ENCODE data around the gene ZBTB20.
"Not testable (repeated sequence)": the region's sequence is repeated elsewhere in the genome, so short reads cannot be mapped to it uniquely, and the experiment has no call there.

Gene ZBTB20

DNA sequence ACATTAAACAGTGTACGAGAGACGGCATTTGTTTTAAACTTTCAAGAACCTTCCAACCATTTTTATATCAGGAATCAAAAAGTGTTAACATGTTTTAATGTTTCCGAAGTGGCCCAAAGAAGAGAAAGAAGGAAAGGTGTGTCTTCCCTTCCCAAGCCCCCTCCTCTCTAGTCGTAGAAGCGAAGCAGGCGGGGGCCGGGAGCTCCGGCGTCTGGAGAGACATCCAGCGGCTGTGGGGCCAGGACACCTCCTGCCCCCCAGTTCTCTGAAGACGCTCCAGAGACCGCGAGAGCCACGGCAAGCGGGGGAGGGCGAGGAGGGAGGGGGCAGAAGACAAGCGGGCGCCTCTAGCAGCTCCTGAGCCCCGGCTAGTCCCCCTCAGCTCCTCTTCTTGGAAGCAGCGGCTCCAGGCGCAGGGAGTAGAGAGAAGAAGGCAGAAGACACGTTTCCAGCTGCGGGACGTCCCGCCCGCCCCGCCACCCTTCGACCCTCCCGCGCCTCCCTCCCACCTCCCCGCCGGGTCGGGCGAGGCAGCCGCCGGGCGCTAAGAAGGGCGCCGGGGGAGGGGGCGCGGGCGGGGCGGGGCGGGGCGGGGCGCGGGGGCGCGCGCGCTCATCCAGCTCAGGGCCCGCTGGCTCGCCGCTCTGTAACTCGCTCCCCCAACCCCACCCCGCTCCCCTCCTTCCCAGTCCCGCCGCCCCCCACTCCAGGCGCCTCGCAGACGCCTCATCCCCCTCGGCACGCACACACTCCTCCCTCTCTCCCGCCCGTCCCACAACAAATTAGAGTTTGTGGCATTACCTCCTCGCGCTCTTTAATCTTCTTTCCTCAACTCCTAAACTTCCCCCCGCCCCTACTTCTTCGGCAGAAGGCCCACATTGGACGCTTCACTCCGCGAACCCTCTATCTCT, at the start of gene ZBTB20:
Gene ZBTB20, minus strand, starts transcription at position 871 of the 911 bp plus-strand sequence.
- peak; percentile 69 for DNase-seq

- no peak for DNase-seq
These were observed 47.4 kb upstream of the ZBTB20 start for GRCh38 chr3:115194476-115194875.

DNA sequence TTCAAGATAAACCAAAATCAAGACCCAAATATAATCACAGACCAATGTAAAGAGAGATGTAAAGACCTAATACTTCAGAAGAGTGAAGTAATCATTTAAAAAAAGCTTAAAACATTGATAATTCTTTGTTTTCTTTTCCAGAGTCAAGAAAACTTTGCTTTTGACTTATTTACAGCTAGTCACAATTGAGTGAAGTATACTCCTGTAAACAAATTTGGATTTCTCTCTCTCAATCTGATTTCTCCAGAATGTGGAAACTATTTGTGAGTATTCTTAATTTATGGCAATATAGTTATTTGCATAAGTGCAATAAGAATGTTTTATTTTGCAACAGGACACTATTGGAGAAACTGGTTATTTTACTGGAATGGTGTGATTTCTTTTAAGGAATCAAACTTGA, 43.7 kb upstream of the ZBTB20 start:
- DNase-seq: no peak

DNA sequence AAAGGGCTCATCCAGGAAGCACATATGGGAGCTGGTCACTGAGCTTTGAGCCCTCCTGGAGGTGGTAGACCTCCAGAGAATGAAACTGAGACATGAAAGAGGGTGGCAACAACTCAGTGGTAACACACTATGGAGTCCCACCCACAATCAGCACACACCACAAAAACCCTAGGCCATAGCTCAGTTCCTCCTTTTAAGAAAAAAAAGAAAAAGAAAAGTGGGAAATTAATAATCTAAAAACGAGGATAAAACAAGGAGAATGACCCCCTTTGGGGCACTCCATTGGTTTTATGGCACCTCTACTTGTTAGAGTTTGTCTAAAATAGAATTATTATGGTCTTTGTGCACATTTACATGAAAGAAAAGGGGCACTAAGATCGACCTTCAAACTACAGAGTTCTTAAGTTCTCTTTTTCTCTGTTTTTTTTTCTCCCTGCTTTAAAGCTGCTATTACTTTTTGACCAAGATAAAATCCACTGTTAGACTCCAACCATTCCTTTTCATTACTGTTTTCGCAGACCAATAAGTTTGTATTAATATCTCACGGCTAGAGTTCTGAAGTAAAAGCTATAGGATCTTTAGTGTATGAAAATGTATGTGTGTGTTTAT, 40.2 kb upstream of the ZBTB20 start:
- DNase-seq: no peak

- no peak for DNase-seq
These were observed 39.5 kb upstream of the ZBTB20 start for GRCh38 chr3:115186351-115187148.

DNA sequence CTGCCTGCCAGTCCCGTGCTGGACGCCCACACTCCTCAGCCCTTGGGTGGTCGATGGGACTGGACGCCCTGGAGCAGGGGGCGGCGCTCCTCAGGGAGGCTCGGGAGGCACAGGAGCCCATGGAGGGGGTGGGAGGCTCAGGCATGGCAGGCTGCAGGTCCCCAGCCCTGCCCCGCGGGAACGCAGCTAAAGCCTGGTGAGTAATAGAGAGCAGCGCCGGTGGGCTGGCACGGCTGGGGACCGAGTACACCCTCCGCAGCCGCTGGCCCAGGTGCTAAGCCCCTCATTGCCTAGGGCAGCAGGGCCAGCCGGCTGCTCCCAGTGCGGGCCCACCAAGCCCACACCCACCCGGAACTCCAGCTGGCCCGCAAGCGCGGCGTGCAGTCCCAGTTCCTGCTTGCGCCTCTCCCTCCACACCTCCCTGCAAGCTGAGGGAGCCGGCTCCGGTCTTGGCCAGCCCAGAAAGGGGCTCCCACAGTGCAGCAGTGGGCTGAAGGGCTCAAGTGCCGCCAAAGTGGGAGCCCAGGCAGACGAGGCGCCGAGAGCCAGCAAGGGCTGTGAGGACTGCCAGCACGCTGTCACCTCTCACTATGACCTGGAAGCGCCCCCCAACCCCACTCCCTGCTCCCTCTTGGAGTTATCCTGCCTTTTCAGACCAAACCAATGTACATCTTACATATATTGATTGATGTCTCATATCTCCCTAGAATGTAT, 37.9 kb upstream of the ZBTB20 start:
- not testable (repeated sequence) for DNase-seq

DNA sequence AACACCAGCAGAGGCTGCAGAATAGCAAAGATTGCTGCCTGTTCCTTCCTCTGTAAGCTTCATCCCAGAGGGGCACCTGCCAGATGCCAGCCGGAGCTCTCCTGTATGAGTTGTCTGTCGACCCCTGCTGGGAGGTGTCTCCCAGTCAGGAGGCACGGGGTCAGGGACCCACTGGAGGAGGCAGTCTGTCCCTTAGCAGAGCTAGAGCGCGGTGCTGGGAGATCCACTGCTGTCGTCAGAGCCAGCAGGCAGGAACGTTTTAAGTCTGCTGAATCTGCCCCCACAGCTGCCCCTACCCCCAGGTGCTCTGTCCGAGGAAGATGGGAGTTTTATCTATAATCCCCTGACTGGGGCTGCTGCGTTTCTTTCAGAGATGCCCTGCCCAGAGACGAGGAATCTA, 31.8 kb upstream of the ZBTB20 start:
- DNase-seq: not testable (repeated sequence)

GRCh38 chr3:115169808-115170207, 22.7 kb upstream of the ZBTB20 start:
- no peak for DNase-seq

DNA sequence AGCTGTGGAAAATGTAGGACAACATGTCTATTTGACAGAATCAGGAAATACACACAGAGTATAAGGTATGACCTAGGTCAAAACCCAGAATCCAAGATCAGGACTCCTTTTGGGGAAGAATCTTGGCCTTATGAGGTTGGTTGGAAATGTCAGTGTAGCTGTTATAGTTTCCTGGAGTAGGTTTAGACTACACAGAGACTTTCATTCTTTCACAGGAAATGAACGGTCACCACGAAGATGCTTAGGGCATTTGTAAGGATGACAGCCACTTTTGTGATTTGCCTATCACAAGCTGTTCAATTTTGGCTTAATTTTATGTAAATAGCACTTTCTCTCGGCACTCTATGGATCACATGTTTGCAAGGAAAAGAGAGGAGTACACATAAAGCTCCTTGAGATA, 18.6 kb upstream of the ZBTB20 start:
- no peak for DNase-seq

DNA sequence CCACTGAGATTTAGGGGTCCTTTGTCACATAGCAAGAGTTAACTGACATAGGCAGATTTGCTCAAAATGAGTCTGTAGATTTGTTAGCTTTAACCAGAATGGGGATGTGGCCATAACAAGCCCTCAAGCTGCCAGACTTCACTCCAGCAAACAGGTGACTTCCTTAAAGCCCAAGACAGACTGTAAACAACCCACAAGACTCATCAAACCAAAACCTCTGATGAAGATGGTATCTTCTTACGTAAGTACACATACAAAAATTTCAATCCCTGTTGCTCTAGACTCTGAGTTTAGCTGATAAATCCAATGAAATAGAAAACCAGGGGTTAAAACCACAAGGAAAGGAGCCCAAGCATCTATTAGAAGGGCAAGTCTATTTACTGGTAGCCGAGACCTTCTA, 18.2 kb upstream of the ZBTB20 start:
- DNase-seq: no peak

DNA sequence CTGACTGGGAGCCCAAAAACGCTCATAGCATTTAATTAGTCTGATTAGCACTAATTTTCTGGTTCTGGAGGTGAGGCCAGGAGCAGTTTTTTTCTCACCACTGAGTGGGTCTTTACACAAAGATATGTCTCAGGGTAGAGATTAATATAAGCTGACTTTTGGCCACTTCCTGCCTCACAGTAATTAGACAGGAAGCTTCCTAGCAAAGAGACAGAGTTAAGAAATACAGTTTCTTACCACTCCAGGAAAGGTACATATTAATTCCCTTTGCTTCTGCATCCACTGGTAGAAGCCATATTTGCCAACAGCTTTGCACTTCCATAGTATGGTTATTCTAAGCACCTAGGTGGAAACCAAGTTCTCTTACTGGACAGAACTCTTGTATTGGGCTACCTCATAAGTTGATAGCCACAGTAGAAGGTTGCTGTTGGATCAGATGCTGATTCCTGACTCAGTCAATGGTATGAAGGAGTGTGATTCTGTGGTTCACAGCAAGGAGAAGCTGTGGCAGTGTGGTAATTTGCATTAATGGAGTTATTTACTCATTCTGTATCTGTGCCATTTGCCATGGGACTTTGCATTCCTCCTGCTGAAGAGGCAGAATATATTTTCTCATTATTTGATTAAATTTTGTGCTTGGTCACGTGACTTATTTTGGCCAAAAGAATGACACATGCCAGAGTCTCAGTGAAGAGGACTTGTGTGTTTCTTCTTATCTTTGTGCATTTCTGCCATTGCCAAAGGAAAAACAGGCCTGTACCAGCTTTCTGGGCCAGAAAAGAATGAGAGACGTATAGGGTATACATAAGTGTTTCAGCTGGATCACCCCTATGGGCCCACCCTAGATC, 17.5 kb upstream of the ZBTB20 start:
- DNase-seq: no peak

GRCh38 chr3:115162759-115163158, 15.7 kb upstream of the ZBTB20 start:
- DNase-seq: no peak

DNA sequence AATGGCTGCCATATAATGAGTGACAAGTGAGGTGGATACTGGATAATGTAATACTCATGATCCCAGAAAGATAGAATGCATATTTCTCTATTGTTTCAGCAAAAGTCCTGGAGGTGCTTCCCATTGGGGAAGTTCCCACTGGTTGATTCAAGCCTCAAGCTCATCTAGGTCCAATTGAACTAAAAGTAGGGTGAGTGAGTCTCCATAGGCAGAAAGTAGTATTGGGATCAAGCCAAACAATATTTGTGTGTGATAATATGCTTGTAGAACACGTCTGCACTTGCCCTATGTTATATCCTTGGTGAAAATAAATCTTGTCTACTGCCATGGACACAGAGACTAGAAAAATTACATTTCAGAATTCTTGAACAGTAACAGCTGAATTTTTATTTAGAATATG, 14.8 kb upstream of the ZBTB20 start:
- DNase-seq: no peak

- DNase-seq: no peak
These were observed 14.2 kb upstream of the ZBTB20 start for GRCh38 chr3:115161168-115161834.

DNA sequence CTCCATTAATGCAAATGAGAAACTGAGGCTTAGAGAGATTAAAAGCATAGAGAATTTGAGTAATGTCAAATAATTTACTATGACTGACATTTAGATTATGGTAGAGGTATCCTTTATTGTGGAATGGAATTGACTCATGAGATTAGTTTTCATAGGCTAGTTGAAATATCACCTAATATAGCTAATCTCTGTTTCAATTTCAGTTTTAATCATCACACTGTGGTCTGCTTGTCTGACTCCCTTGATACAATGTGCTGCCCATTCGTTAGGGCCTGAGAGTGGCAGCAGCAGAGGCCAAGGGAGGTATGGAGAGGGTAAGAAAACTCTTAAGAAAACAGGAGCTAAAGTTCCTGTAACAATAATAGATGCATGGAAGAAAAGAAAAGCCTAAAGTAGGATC, 13.2 kb upstream of the ZBTB20 start:
- no peak for DNase-seq

DNA sequence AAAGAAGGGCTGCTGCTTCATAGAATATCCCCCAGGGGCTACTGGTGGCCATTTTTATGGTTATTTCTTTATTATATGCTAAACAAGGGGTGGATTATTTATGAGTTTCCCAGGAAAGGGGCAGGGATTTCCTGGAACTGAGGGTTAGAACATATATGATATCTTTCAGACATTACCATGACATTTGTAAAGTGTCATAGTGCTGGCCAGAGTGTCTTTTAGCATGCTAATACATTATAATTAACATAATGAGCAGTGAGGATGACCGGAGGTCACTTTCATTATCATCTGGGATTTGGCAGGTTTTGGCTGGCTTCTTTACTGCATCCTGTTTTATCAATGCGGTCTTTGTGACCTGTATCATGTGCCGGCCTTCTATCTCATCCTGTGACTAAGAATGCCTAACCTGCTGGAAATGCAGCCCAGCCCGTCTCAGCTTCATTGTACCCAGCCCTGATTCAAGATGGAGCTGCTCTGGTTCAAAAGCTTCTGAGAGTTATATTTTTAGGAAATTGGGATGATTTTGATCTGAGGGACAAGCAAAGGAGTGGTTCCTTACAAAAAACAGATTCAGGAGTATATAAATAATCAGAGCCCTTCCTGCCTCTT, 9.1 kb upstream of the ZBTB20 start:
- no peak for DNase-seq

- no peak for DNase-seq
These were observed 7.5 kb upstream of the ZBTB20 start for GRCh38 chr3:115154611-115155010.

- no peak for DNase-seq
These were observed 4.8 kb upstream of the ZBTB20 start for GRCh38 chr3:115151921-115152320.

DNA sequence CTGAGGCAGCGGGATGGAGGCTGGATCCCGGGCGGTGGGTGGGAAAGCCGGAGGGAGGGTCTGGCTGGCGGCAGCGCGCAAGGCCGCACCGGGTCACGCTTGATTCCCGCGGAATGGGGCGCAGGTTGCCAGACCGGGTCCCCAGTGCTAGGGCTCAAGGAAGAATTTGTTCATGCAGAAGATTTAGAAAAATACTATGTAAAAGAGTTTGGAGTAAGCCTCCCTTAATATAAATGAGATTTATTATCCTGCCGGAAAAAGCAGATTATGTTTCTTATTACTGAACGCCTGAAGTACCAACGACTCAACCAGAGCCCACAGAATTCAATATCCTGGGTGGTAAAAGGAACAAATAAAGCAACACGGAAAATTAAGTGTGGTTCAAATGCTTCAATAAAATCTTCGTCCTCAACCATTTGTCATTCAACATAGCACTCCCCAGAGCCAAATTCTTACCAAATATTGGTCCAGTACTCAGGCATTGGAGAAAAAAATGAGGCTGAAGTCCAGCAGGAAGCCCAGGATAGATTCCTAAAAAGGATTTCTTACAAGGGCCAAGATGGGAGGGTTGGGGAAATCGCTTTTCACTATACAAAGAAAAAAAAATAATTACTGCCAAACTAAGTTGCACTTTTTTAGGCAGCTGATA, 1.2 kb upstream of the ZBTB20 start:
- DNase-seq: no peak
